GM19468 (cell line): ENCODE measurements around the gene OPA3.
A peak's percentile ranks its signal among the peaks of the same experiment; 100 is the strongest.
"Not testable (repeated sequence)": the region's sequence is repeated elsewhere in the genome, so short reads cannot be mapped to it uniquely, and the experiment has no call there.

ENCODE experiments used
- ATAC-seq: cut with Tn5 transposase; IDR thresholded peaks from one replicate; pipeline ENCODE4 v1.9.1; 2021; ENCODE audit warnings: mild to moderate bottlenecking, moderate library complexity, moderate number of reproducible peaks; ENCODE audit not compliant: unreplicated experiment; ENCODE audit errors: extremely low read depth

Gene OPA3

DNA sequence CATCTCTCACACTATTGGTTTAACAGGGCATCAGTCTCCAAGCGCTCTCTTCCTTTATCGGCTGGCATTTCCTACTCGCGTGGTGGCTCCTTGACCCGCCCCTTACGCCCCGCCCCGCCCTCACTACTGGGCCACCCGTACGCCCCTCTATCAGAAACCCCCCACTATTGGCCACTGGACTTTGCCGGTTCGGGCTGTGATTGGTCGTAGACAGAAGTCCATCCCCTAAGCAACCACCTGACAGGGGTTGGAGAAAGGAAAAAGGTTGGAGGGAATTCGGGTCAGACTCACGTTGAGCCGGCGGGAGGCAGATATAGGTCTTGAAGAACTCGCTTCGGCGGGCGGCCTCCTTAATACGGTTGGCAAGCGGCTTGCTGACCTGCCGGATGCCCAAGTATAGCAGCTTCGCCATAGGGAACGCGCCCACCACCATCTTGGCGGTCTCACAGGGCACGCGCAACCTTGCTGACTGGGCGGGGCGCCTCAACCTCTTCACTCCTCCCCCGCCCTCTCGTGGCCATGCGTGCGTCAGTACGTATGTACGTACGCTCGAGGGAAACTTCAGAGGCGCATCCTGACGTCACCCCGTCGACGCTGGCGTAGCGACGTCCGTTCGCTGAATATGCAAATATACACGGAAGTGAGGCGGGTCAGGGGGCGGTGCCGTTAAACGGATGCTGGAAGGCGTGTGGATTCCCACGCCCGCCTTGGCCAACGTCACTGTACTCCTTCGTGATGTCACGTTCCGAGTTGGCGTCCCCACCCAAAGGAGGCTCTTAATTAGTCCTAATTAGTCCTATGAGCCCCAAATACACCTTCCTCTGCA is at the start of gene OPA3:
TSS of gene OPA3 (minus strand) at position 471 of the 826 bp plus-strand sequence. CDS start at position 433, 38 bp downstream.
- peak; percentile 93 for ATAC-seq

DNA sequence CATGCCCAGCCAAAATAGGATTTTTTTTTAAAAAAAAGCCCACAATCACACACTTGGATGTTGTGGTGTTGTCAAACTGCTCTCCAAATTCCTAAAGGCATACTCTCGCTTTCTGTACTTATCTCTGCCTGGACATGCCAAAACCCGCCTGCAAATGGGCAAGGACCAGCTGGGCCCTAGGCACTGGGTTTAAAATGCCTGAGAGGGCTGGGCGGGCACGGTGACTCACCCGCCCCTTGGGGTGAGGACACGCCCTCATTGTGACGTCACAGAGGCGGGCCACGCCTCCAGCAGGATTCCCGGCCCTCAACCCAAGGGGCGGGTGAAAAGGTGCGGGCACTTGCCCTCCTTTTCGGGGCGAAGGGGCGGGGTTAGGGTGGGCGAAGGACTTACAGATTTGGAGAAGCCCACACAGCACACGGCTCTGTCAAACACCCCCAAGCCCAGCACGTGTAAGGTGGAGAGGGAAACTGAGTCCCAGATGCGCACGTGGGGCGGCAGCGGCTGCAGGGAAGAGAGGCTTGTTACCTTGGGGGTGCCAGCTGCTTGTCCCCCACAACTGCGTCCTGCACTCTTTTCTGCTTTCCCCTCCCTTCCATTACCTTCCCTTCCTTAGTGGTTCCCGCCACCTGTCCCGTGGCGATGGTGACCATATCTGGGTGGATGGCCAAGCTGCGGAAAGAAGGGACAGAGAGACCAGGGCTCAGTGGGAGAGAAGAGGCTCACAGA is 48.0 kb upstream of the OPA3 start:
- no peak for ATAC-seq

GRCh38 chr19:45630463-45630862 is 45.9 kb upstream of the OPA3 start:
- ATAC-seq: no peak

DNA sequence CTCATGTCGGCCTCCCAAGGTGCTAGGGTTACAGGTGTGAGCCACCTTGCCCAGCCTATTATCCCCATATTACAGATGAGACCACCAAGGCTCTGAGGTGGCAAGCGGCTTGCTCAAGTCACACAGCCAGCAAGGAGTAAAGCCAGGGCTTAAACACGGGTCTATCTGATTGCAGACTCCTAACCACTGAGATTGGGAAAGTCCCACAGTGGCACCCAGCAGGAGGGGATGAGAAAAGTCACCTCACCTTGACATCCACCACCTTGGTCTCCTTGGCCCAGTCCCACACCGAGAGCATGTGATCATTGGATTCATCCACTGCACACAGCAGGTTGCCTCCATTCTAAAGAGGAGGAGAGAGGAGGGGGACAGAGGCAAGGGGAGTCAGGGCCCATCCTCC is 45.1 kb upstream of the OPA3 start:
- ATAC-seq: no peak

DNA sequence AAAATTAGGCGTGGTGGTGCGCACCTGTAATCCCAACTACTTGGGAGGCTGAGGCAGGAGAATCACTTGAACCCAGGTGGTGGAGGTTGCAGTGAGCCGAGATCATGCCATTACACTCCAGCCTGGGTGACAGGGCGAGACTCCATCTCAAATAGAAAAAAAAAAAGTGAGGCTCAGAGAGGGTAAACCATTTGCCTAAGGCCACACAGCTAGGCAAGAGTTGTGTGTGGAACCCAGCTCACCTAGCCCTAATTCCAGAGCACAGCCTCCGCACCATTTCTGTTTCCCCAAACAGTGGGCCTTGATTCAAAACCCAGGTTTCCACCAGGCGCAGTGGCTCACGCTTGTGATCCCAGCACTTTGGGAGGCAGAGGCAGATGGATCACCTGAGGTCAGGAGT is 43.6 kb upstream of the OPA3 start:
- ATAC-seq: not testable (repeated sequence)

- no peak for ATAC-seq
Observed at GRCh38 chr19:45623984-45624383, 39.4 kb upstream of the OPA3 start.

- ATAC-seq: no peak
Observed at GRCh38 chr19:45621976-45622503, 37.4 kb upstream of the OPA3 start.

DNA sequence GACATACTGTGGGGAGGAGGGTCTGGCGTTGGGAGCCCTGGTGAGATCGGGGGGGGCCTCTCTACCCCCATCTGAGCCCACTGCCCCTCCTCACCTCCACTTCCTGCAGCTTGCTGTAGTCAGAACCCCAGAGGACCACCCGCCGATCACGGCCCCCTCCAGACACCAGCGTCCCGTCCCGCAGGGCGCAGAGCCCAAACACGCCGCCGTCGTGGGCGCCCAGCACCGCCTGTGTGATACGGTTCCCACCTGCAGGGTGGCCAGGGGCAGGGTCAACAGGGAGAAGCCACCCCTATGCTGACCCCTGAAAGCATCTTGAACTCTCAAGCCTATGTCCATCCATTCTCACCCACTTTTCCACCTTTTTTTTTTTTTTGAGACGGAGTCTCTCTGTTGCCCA is 36.8 kb upstream of the OPA3 start:
- no peak for ATAC-seq

- ATAC-seq: no peak
Observed at GRCh38 chr19:45616704-45617017, 32.1 kb upstream of the OPA3 start.

DNA sequence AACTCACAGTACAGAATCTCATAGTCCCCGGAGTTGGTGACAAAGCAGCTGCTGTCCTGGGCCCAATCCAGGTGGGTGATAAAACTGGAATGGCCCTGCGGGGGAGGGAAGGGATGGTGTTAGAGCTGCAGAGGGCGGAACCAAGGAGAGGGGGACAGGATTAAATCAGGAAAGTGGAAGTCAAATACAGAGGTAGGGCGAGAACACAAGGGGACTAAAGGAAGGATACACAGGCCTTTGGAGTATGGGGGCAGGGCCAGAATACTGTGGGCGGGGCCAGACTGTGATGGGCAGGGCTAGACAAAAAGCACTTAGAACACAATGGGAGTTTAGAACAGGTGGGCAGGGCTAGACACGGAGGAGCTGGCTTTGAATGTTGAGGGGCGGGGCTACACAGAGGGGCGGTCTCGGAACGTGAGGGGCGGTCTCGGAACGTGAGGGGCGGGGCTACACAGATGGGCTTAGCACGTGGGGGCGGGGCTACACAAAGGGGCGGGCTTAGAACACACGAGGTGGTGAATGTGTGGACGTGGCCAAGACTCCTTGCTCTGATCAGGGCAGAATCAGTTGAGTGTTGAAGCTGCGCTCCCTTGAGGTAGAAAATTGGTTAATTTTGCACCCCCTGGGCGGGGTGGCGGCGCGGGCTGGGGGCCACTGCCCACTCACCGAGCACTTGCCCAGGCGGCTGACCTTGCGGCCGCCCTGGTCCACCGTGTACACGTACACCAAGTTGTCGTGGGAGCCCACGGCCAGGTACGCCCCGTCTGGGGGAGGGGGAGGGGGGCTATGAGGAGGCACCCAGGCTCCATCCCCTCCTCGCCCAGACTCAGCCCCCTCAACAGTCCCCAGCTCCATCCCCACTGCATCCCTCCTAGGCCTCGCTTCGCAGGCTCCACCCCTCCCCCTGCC is 31.4 kb upstream of the OPA3 start:
- ATAC-seq: no peak

DNA sequence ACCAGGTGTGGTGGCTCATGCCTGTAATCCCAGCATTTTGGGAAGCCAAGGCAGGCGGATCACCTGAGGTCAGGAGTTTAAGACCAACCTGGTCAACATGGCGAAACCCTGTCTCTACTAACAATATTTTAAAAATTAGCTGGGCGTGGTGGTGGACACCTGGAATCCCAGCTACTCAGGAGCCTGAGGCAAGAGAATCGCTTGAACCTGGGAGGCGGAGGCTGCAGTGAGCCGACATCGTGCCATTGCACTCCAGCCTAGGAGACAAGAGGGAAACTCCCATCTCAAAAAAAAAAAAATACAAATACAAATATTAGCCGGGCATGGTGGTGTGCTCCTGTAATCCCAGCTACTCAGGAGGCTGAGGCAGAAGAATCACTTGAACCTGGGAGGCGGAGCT is 30.5 kb upstream of the OPA3 start:
- not testable (repeated sequence) for ATAC-seq

DNA sequence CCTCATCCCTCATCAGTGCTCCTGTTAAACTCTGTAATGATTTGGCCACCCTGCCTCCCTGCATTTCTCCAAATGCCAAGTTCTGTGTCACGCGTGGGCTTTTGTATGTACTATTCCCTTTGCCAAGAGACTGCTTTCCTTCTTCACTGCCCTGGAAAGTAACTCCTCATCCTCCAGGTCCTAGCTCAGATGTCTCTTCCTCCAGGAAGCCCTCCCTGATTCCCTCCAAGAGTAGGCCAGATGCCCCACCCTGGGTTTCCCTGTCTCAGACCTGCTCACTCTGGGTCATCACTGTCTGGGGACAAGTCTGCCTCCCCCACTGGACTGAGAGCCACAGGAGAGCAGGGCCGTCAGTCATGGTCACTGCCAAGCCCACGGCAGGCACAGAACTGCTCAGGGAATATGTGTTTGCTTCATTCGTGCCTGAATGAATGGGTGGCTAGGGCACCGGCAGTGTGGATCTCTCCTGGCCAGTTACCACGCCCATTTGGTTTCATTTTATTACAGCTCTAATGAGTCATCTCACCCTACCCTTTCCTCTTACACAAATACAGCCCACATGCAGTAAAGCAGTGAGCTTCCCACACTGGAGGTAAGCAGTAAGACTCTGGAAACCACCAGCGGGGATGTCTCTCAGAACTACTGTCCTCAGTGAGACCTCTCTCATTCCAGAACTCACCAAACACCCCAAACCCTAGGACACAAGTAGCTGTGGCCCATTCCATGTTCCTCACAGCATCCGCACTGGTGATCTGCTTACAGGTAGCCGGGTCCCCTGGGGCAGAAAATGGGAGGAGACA is 29.5 kb upstream of the OPA3 start:
- no peak for ATAC-seq

DNA sequence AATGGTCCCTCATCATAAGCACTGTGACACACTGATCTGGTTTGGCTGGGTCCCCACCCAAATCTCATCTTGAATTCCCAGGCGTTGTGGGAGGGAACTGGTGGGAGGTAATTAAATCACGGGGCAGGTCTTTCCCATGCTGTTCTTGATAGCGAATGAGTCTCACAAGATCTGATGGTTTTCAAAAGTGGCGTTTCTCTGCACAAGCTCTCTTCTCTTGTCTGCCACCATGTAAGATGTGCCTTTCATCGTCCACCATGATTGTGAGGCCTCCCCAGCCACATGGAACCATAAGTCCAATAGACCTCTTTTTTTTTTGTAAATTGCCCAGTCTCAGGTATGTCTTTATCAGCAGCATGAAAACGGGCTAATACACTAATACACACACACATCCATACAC is 24.3 kb upstream of the OPA3 start:
- ATAC-seq: no peak

- ATAC-seq: no peak
Observed at GRCh38 chr19:45607071-45608029, 22.7 kb upstream of the OPA3 start.

- ATAC-seq: no peak
Observed at GRCh38 chr19:45601524-45602374, 17.1 kb upstream of the OPA3 start, which contains the start of gene GPR4. Gene GPR4 (minus strand): TSS chr19:45602212. CDS start chr19:45591866, 10,346 bp downstream.

GRCh38 chr19:45601115-45601514 is 16.5 kb upstream of the OPA3 start:
- ATAC-seq: no peak

GRCh38 chr19:45600340-45600885 is 15.8 kb upstream of the OPA3 start:
- ATAC-seq: no peak
